ENCODE results near the gene ZNF202. TPM values are rescaled to one million over a fixed set of nuclear protein-coding genes. Genes with fewer than 3 reads are reported as not detected.
"Not testable (repeated sequence)": the region's sequence is repeated elsewhere in the genome, so short reads cannot be mapped to it uniquely, and the experiment has no call there.

The ZNF202 gene
- total RNA-seq (2014; rRNA removed; shearing (Covaris generic)): 5.5 and 11.3 TPM in 2 replicates

DNA sequence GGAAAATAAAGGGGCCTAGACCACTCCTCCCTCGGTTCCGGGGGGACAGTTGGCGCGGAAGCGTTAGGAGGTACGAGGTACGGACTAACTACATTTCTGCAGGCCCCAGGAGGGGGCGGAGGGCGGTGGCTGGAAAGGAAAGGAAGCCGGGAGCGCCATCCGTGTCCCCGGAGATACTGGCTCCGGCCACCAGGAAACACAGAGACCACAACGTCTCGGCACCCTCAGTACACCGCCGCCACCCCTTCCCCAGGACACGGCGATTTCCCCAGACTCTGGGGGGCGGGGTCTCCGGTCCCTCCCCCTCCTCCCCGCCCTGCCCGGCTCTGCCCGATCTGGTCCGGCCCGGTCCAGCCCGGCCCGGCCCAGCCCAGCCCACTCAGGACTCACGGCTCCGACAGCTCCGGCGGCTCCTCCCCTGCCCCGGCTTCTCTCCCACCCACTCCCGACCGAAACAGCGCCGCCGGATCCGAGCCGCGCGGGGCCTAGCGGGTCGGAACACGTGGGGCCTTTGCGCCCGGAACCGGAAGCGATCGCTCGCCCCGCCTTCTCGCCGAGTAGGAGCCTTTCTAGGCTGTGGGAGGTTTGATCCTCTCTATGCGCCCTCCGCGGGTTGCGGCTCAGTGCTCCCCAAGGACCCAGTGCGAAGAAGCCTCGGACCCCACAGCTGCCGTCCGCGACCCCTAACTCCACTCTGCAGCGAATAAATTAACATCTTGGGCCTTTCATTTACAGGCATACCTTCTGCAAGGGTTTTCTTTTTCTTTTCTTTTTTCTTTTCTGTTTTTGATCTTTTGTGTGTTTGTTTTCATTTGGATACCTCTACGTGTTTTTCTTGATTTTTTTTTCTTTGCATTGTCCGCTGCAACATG, at the start of gene ZNF202:
Gene ZNF202, minus strand, starts transcription at position 502 of the 872 bp plus-strand sequence. CDS start 10,772 bp downstream, outside the sequence.
- peak; percentile 88 for DNase-seq (ENCODE audit: low read depth)

DNA sequence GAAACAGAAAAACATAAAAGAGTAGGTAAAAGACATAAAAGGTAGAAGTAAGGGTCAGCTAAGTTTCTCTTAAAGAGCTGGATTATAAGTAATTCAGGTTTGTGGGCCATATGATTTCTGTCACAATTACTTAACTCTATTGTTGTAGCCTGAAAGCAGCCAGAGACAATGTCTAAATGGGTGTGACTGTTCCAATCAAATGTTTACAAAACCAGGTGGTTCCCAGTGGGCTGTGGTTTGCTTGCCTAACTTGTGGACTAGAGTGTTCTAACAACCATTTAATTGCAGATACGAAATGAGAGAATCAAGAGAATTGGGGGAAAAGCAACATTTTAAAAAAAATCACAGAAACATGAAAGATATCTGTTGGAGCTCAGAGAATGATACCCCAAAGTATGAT, 42.1 kb upstream of the ZNF202 start:
- no peak for DNase-seq (ENCODE audit: low read depth)

DNA sequence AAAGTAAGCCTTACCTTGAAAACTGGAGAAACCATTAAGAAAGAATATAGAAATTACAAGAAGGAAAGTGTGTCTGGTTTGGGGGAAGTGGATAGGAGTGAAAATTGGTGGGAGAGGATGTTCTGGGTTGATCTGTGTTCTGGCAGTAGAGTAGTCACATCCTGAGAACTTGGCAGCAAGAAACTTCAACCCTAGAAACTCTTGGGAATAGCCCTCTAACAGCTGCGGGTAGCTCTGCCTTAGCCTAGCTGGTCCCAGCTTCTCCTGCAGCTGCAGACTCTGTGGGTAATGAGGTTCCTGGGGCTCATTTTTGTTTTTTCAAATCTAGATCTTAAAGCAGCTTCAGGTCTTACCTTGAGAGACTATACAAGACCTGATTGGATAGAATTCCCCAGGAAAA, 37.1 kb upstream of the ZNF202 start:
- no peak for DNase-seq (ENCODE audit: low read depth)

DNA sequence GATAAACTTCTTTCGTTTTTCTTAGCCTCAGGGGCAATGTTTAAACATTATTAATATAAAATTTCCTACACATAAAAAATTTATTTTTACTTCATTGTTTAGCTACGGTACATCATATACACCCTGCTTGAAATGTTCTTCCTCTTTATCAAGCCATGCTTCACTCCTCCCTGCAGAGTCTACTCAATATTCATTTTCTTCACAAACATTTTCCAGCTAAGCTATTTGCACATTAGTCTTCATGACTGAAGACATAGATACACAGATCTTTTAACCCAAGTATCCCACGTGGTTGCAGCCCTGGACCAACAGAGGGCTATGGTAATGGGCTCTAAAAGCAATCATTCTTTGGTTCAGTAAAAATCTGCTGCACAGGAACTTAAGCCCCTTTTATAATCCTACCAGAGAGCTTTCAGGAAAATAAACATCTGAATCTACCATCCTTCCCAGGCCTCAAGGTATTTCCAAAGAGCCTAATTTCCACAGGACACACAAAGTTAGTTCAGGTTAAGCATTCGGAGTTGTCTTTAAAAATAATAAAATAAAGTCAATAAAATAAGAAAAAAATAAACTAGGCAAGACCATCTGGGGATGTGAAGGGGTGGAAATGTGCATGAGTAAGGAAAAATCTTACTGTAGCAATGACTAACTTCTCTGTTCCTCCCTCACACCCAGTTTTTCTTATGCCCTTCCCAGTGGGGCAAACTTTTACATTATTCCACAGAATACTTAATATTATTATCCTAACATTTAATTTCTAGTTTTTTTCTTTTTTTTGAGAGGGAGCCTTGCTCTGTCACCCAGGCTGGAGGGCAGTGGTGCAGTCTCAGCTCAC, 34.5 kb upstream of the ZNF202 start:
- no peak for DNase-seq (ENCODE audit: low read depth)

DNA sequence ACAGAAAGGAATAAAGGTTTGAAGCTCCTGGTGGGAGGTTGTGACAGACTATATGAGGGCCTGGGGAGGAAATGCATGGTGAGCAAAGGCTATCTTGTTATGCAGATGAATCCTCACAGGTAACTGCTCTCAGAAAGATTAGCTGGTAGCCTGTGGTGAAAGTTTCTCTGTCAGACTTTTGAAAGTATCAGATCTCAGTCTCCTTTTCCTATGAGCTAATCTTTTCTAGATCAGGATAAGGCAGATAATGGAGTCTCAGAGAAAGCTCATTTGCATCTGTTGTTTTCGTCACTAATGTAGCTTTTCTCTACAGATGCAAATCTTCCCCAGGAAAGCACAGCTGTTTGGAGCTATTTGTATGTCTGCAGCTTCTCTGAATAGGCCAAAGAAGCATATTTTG, 33.8 kb upstream of the ZNF202 start:
- DNase-seq (ENCODE audit: low read depth): no peak

DNA sequence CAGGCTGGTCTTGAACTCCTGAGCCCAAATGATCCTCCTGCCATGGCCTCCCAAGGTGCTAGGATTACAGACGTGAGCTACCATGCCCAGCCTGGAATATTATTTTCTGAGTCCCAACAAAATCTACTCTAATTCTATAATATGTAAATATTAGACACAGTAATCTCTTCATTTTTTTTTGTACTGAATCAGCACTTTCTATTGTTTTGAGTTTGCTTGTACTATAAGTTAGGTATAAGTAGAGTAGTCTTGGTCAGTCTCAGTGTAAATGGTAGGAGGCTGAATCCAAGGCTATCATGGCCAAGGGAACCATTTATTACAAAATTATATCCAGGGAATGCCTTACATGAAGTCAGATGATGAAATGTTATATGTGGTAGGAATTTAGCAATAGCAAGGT, 32.5 kb upstream of the ZNF202 start:
- DNase-seq (ENCODE audit: low read depth): no peak

DNA sequence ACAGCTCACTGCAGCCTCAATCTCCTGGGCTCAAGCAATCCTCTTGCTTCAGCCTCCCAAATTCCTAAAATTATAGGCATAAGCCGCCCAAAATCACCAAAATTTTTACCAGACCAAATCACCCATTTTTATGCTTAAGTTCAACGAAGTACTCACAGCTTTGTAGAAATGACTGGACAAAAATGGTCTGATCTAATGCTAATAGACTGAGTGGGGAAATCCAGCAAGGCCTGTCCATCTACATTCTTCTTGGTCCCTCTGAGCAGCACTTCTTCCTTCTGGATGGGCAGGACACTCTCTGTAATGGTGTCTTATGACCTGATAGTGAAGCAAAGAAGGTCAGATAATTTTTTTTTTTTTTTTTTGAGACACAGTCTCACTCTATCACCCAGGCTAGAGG, 31.6 kb upstream of the ZNF202 start:
- no peak for DNase-seq (ENCODE audit: low read depth)

DNA sequence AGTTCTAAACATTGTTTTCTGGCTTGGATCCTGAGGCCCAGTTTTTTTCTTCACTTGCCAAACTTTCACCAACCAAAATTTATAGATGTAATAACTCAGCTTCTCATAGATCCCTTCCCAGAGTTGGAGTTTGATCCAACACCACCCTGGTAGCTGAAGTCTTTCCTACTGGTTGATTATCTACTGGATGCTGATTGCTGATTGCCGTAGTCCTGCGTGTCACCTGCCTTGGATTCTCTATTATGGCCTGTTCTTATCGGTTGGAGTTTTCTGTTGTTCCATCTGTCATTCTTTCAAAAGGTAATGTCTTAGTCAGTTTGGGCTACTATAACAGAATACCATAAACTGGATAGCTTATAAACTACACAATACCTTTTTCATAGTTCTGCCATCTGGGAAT, 30.2 kb upstream of the ZNF202 start:
- DNase-seq (ENCODE audit: low read depth): no peak

DNA sequence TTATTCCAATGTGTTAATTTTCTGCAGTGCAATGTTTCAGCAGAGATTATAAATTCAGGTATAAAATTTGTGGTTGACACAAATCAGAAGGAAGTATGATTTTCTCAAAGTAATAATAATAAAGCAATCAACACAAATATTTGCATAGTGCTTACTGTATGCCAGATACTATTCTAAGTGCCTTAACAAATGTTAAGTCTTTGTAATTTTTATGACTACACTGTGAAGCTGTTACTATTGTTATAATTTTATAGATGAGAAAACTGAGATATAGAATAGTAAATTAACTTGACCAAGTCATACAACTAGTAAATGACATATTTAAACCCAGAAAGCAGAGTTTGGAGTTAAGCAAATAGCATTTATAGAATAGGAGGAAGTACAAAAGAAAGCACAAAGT, 29.3 kb upstream of the ZNF202 start:
- no peak for DNase-seq (ENCODE audit: low read depth)

DNA sequence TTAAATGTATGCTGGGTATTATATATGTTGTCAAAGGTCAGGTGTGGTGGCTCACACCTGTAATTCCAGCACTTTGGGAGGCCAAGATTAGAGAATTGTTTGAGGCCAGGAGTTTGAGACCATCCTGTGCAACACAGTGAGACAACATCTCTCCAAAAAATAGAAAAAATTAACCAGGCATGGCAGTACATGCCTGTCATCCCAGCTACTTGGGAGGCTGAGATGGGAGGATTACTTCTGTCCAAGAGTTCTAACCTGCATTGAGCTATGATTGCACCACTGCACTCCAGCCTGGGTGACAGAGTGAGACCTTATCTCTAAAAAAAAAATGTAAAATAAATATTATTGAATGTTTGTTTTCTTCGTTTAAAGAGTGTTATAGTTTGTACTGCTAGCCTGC, 24.1 kb upstream of the ZNF202 start:
- DNase-seq (ENCODE audit: low read depth): no peak

DNA sequence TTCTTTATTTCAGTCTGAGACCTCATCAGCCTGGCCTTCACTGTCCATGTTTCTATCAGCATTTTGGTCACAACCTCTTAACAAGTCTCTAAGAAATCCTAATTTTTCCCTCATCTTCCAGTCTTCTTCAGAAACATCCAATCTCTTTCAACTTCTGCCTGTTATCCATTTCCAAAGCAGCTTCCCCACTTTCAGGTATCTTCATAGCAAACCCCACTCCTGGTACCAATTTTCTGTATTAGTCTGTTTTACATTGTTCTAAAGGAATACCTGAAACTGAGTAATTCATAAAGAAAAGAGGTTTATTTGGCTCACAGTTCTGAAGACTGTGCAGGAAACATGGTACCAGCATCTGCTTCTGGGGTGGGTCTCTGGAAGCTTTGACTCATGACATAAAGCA, 21.0 kb upstream of the ZNF202 start:
- no peak for DNase-seq (ENCODE audit: low read depth)

DNA sequence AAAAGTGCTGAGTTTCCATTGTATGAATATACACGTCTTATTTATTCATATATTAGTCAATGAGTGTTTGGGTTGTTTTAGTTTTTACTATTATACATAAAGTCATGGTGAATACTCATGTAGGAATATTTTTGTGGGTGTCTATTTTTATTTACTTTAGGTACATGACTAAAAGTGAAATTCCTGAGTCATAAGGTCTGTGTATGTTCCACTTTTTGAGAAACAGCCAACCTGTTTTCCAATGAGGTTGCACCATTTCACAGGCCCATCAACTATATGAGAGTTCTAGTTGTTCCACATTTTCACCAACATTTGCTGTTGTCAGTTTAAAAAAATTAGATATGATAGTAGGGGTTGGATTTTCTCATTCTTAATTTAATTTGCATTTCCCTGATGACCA, 19.4 kb upstream of the ZNF202 start:
- DNase-seq (ENCODE audit: low read depth): no peak

DNA sequence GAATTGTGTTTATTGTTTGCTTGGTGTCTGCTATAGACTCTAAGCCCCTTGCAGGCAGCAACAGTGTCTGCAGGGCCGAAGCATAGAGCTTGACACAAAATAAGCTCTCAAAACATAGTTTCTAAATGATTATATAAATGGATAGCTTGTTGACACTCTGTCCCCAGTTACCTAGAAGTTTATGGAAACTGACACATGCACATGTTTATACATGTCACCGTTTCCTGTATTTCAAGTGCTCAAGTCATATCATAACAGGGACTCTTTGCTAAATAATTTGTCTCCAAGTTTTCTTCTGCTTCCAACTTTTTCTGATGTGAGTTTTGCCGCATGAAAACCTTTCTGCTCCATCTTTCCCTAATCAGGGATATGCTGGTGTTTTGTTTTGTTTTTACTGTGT, 16.5 kb upstream of the ZNF202 start:
- DNase-seq (ENCODE audit: low read depth): no peak

DNA sequence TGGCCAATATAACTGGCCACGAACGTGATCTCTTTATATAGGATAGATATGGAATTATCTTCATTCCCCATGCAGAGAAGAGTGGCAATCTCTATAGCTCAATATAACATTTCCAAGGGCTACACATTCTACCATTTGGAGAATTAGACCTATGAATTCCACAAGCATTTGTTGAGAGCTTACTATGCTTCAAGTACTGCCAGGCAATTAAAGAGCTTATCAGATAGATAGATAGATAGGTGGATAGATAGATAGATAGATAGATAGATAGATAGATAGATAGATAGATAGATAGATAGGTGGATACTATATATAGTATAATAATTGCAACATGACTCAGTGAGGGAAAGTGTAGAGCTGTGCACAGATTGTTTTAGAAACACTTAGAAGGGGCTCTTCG, 14.4 kb upstream of the ZNF202 start:
- DNase-seq (ENCODE audit: low read depth): no peak

DNA sequence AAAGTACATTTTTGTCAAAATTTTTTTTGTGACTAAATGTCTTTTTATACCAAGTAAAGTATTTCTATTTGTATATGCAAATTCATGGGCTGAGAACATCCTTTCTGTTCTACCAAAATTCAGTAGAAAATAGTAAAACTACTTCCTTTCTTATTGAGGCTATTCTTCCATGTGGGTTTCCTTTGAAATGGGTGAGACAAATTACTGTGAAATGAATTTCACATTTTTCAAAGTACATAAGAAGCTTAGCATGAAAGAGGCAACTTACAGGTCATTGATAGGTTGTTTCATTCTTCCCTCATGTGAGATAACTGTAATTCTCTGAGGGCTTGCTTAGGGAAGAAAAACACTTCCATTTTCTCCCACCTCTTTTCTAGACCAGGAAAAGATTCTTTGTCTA, 13.9 kb upstream of the ZNF202 start:
- no peak for DNase-seq (ENCODE audit: low read depth)

DNA sequence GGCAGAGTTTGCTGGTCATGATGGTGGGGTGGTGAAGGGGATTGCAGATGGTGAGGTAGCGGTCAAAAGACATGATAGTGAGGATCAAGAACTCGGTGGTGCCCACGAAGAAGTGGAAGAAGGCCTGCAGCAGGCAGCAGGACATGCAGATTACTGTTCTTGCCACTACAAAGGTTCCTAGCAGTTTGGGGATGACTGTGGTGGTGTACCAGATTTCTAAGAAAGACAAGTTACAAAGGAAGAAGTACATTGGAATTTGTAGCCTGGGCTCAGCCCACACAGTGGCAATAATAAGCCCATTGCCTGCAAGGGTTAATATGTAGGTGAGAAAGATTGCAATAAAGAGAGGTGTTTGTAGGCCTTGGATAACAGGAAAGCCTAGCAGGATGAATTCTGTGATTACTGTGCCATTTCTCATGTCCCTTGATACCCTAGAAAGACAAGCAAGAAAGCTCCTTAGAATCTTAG, 12.7 kb upstream of the ZNF202 start, which contains the start of gene OR6X1:
Gene OR6X1, minus strand, starts transcription at position 418 of the 468 bp plus-strand sequence. Its CDS starts 0 bp downstream, at position 418.
- DNase-seq (ENCODE audit: low read depth): no peak

DNA sequence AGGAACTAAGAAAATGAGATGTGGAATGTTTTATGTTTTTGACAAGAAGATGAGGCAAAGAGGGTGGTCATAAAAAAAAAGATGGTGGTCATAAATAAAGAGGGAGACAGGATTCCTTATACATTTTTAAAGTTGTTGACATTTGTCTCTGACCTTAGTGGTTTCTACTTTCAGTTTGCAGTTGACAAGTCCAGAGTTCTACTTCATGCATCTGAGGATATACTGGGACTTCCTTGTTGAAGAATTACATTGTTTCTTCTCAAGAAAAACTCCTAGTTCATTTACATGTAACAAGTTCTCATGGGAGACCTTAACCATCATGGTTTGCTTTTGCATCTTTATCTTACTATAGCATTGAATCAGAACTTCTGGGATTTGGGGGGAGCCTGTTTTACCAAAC, 11.7 kb upstream of the ZNF202 start:
- no peak for DNase-seq (ENCODE audit: low read depth)

DNA sequence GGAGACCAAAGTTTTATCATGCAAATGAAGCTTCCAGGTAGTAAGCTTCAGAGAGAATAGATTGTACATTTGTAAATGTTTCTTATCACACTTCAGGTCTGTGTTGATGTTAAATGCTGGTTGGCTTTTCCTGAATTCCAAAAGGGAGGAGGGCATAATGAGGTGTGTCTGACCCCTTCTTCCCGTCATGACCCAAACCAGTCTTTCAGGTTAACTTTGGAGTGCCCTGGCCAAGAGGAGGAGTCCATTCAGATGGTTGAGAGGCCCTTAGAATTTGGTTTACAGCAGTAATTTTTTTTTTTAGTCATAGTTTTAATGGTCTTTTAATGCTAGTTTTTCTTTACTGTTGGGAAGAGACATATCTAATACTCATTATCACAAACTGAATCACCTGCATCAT, 10.3 kb upstream of the ZNF202 start:
- DNase-seq (ENCODE audit: low read depth): no peak

DNA sequence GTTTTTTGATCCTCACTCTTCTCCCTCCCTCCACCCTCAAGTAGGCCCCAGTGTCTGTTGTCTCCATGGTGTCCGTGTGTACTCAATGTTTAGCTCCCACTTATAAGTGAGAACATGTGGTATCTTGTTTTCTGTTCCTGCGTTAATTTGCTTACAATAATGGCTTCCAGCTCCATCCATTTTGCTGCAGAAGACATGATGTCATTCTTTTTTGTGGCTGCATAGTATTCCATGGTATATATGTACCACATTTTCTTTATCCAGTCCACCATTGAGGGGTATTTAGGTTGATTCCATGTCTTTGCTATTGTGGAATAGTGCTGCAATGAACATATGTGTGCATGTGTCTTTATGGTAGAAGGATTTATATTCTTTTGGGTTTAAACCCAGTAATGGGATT, 6.9 kb upstream of the ZNF202 start:
- not testable (repeated sequence) for DNase-seq (ENCODE audit: low read depth)

DNA sequence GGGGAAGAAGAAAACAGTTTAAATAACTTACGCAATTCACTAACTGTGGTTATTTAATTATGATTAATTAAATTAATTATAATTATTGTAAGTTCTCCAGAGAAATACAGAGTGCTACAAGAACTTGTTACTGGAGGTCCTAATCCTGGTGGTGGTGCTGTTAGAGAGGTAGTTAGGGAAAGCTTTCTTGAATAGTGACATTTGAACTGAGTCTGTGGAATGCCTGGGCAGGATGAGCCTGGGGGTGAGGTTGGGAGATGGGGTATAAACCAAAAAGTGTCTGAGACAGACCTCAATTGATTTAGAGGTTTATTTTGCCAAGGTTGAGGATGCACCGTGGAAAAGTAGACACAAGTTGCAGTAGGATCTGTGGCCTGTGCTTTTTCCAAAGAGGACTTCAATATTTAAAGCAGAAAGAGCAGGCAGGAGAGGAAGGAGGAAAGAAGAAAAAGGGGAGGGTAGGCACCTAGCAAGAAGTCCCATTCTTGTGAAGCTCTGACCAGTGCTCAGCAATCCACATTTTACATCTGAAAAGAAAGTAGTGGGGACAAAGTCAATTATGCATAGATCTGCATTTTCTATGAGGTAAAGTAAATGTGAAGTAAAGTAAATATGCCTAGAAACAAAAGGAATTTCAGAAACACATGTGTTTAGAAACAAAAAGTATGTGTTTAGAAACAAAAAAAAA, 4.4 kb upstream of the ZNF202 start:
- no peak for DNase-seq (ENCODE audit: low read depth)

DNA sequence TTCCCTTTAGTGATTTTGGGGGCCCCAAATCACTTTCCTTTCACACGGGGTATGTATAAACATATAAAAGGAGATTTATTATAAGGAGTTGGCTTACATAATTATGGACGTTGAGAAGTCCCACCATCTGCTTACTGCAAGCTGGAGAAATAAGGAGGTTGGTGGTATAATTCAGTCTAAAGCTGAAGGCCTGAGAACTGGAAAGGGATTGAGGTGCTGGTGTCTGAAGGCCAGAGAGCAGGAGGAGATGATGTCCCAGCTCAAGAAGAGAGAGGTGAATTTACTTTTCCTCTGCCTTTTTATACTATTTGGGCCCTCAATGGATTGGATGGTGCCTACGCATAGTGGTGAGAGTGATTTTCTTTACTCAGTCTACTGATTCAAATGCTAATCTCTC, 1.3 kb upstream of the ZNF202 start:
- no peak for DNase-seq (ENCODE audit: low read depth)

All from RPMI7951 (cell line).